Measurements from ENCODE around the gene SLAMF9. TPM values are rescaled to one million over a fixed set of nuclear protein-coding genes. Genes with fewer than 3 reads are reported as not detected.
A peak's percentile ranks its signal among the peaks of the same experiment; 100 is the strongest.

The SLAMF9 gene
- total RNA-seq, 1 donor from 2014 or later, result not detected

DNA sequence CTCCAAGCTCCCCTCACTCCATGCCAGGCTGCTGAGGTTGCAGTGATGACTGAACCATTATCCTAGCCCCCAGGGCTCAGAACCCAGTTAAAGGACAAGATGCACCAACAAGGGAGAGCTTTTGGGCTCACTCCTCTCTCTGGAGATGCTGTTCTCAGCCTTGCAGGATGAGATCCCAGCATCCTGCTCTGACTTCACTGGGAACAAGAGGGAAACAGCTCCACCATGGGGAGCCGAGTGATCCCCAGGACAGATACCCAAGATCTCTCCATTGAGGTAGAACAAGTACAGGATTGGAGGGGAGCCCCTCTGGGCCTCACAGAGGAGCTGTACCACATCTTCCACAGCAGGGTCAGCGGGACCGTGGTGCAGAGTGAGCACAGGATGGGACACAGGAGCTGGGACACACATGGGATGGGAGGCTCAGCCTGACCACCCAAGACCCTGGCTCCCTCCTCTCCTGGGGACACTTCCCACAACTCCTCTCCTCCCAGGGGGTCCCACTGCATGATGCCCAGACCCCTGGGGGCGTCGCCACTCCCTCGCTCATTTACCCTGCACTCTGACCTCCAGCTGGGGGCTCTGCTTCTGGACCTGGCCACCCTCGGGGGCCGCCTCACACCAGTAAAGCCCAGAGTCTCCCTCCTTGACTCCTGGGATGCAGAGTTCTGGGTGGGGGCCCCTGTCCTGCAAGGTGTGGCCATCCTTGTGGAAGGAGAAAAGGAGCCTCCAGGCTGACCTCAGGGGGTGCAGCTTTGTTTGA lies 18.6 kb upstream of the SLAMF9 start:
- Mint-ChIP-seq H3K27ac (no peak overlapping the region), H3K27me3 (ENCODE audit: insufficient read depth) (peaks cover 17% of the 10 kb centered on the region), H3K4me3 (no peak overlapping the region), H3K4me1 (ENCODE audit: low read depth) (no peaks in the 10 kb centered on the region), H3K9me3 (no peaks in the 10 kb centered on the region), H3K36me3 (ENCODE audit: low read depth) (no peaks in the 10 kb centered on the region)
- DNase-seq (ENCODE audit: low spot score), result no peak
- intact Hi-C loops (cut with micrococcal nuclease), result no loop called here

DNA sequence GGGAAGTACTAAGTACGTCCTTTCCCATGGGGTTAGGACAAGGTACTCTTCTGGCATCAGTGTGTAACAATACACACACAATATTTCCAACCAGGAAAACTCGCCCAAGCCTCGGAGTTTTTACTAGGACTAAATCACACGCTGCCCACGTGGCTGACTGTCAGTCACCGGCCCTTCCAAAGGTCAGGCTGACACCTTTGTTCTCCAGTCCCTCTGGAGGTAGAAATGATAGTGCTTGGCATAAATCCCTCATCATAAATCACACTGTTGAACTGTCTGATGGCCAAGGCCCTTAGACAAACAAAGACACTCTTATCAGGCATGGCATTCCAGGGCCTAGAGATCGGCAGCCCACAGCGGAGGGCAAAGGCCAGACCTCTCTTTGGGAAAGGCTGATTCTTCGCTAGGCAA lies 16.9 kb upstream of the SLAMF9 start:
- no peak for DNase-seq (ENCODE audit: low spot score)
- Mint-ChIP-seq H3K4me3 (no peak overlapping the region), H3K36me3 (ENCODE audit: low read depth) (no peaks in the 10 kb centered on the region), H3K4me1 (ENCODE audit: low read depth) (no peaks in the 10 kb centered on the region), H3K9me3 (no peaks in the 10 kb centered on the region), H3K27ac (no peak overlapping the region), H3K27me3 (ENCODE audit: insufficient read depth) (peaks cover 18% of the 10 kb centered on the region)
- intact Hi-C loops (cut with micrococcal nuclease), result no loop called here

GRCh38 chr1:159968901-159969300 lies 14.9 kb upstream of the SLAMF9 start:
- peaks cover 29% of the 10 kb centered on the region for H3K27me3 Mint-ChIP-seq (ENCODE audit: insufficient read depth)
- no peaks in the 10 kb centered on the region for H3K9me3 Mint-ChIP-seq
- no peaks in the 10 kb centered on the region for H3K36me3 Mint-ChIP-seq (ENCODE audit: low read depth)
- no peak for DNase-seq (ENCODE audit: low spot score)
- H3K4me3 Mint-ChIP-seq, result no peak overlapping the region
- H3K4me1 Mint-ChIP-seq (ENCODE audit: low read depth), result no peaks in the 10 kb centered on the region
- H3K27ac Mint-ChIP-seq, result no peak overlapping the region
- intact Hi-C loops (cut with micrococcal nuclease), result no loop called here

GRCh38 chr1:159965263-159965662 lies 11.2 kb upstream of the SLAMF9 start:
- no peak overlapping the region for H3K27ac Mint-ChIP-seq
- peaks cover 40% of the 10 kb centered on the region for H3K27me3 Mint-ChIP-seq (ENCODE audit: insufficient read depth)
- intact Hi-C loops (cut with micrococcal nuclease), result no loop called here
- no peak for DNase-seq (ENCODE audit: low spot score)
- H3K4me1 Mint-ChIP-seq (ENCODE audit: low read depth), result no peaks in the 10 kb centered on the region
- no peaks in the 10 kb centered on the region for H3K9me3 Mint-ChIP-seq
- H3K36me3 Mint-ChIP-seq (ENCODE audit: low read depth), result no peaks in the 10 kb centered on the region
- no peak overlapping the region for H3K4me3 Mint-ChIP-seq

- Mint-ChIP-seq H3K9me3 (no peaks in the 10 kb centered on the region), H3K4me3 (no peak overlapping the region), H3K27ac (no peak overlapping the region), H3K4me1 (ENCODE audit: low read depth) (peaks cover 4% of the 10 kb centered on the region), H3K36me3 (ENCODE audit: low read depth) (no peaks in the 10 kb centered on the region), H3K27me3 (ENCODE audit: insufficient read depth) (peaks cover 40% of the 10 kb centered on the region)
- no peak for DNase-seq (ENCODE audit: low spot score)
- intact Hi-C loops (cut with micrococcal nuclease), result no loop called here
Measured at GRCh38 chr1:159964144-159964543, 10.1 kb upstream of the SLAMF9 start.

DNA sequence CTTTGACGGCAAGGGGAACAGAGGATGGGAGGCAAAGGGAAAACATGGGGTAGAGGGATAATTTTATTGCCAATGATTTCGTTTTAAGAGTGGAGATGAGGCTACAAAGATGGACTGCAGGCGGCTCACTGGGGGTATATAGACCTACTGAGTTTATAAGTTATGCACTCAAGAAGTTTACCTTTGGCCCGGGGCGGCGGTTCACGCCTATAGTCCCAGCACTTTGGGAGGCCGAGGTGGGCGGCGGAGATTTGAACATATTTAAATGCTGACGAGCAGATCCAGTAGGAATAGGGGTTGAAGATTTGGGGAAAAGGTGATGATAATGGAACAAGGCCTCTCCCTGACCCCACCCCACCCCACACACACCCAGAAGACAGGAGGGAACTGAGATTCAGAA lies 8.1 kb upstream of the SLAMF9 start:
- Mint-ChIP-seq H3K27me3 (ENCODE audit: insufficient read depth) (peaks cover 32% of the 10 kb centered on the region), H3K9me3 (no peaks in the 10 kb centered on the region), H3K36me3 (ENCODE audit: low read depth) (no peaks in the 10 kb centered on the region), H3K27ac (no peak overlapping the region), H3K4me1 (ENCODE audit: low read depth) (peaks cover 10% of the 10 kb centered on the region), H3K4me3 (no peak overlapping the region)
- no peak for DNase-seq (ENCODE audit: low spot score)
- intact Hi-C loops (cut with micrococcal nuclease), result no loop called here

DNA sequence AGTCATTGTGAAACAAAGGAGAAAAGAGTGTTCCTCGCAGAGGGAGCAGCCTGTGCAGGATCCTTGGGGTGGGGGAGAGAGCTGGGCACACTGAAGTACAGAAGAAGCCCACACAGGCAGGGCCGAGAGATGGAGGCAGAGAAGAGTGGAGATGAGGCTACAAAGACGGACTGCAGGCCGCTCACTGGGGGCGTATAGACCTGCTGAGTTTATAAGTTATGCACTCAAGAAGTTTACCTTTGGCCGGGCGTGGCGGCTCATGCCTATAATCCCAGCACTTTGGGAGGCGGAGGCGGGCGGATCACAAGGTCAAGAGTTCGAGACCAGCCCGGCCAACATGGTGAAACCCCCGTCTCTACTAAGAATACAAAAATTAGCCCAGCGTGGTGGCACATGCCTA lies 7.6 kb upstream of the SLAMF9 start:
- intact Hi-C loops (cut with micrococcal nuclease), result no loop called here
- DNase-seq (ENCODE audit: low spot score), result no peak
- H3K9me3 Mint-ChIP-seq, result no peaks in the 10 kb centered on the region
- H3K27ac Mint-ChIP-seq, result no peak overlapping the region
- no peaks in the 10 kb centered on the region for H3K36me3 Mint-ChIP-seq (ENCODE audit: low read depth)
- peaks cover 10% of the 10 kb centered on the region for H3K4me1 Mint-ChIP-seq (ENCODE audit: low read depth)
- peaks cover 29% of the 10 kb centered on the region for H3K27me3 Mint-ChIP-seq (ENCODE audit: insufficient read depth)
- H3K4me3 Mint-ChIP-seq, result no peak overlapping the region

DNA sequence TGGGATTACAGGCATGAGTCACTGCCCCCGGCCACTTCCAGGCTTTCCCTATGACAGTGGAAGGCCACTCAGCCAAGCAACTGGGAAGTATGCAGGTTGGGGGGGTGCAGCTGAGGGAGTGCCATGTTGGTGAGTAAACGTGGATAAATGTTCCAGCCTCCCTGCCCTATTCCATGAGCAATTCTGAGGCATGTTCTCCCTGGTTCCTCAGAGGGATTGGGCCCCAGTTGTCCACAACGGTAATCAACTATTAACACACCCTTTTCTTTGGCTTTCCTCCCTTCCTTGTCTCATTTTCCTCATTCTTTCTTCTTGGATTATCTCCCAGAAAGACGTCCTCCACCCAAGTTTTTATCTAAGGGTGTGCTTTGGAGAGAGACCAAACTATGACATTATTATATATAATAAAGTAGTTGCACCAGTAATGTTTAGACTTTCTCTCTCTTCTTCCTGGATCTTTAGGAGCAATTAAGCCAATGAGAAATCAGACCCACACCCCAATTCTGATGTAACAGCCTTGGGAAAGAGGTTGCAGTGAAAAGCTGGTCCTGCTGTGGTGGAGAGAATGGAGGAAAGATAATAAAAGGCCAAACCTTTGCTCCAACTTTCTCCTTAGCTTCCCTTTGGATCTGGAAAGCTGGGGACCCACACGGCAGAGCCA lies 6.8 kb upstream of the SLAMF9 start:
- no peaks in the 10 kb centered on the region for H3K36me3 Mint-ChIP-seq (ENCODE audit: low read depth)
- H3K27me3 Mint-ChIP-seq (ENCODE audit: insufficient read depth), result peaks cover 24% of the 10 kb centered on the region
- no peak for DNase-seq (ENCODE audit: low spot score)
- intact Hi-C loops (cut with micrococcal nuclease), result no loop called here
- peaks cover 10% of the 10 kb centered on the region for H3K4me1 Mint-ChIP-seq (ENCODE audit: low read depth)
- H3K9me3 Mint-ChIP-seq, result no peaks in the 10 kb centered on the region
- H3K27ac Mint-ChIP-seq, result no peak overlapping the region
- H3K4me3 Mint-ChIP-seq, result no peak overlapping the region

- H3K36me3 Mint-ChIP-seq (ENCODE audit: low read depth), result no peaks in the 10 kb centered on the region
- peaks cover 10% of the 10 kb centered on the region for H3K4me1 Mint-ChIP-seq (ENCODE audit: low read depth)
- no peak for DNase-seq (ENCODE audit: low spot score)
- no peak overlapping the region for H3K4me3 Mint-ChIP-seq
- intact Hi-C loops (cut with micrococcal nuclease), result no loop called here
- H3K27me3 Mint-ChIP-seq (ENCODE audit: insufficient read depth), result peaks cover 15% of the 10 kb centered on the region
- H3K27ac Mint-ChIP-seq, result no peak overlapping the region
- H3K9me3 Mint-ChIP-seq, result no peaks in the 10 kb centered on the region
Measured at GRCh38 chr1:159959451-159959850, 5.4 kb upstream of the SLAMF9 start.

GRCh38 chr1:159958719-159959380 lies 4.8 kb upstream of the SLAMF9 start:
- Mint-ChIP-seq H3K4me3 (no peak overlapping the region), H3K9me3 (no peaks in the 10 kb centered on the region), H3K27ac (peak overlapping the region; percentile 49), H3K4me1 (ENCODE audit: low read depth) (peaks cover 10% of the 10 kb centered on the region), H3K36me3 (ENCODE audit: low read depth) (no peaks in the 10 kb centered on the region), H3K27me3 (ENCODE audit: insufficient read depth) (peaks cover 17% of the 10 kb centered on the region)
- DNase-seq (ENCODE audit: low spot score), result no peak
- intact Hi-C loops (cut with micrococcal nuclease), result no loop called here

GRCh38 chr1:159957824-159958268 lies 3.8 kb upstream of the SLAMF9 start:
- DNase-seq (ENCODE audit: low spot score), result no peak
- Mint-ChIP-seq H3K4me3 (no peak overlapping the region), H3K27me3 (ENCODE audit: insufficient read depth) (peaks cover 19% of the 10 kb centered on the region), H3K4me1 (ENCODE audit: low read depth) (peaks cover 10% of the 10 kb centered on the region), H3K36me3 (ENCODE audit: low read depth) (no peaks in the 10 kb centered on the region), H3K9me3 (no peaks in the 10 kb centered on the region), H3K27ac (no peak overlapping the region)
- intact Hi-C loops (cut with micrococcal nuclease), result no loop called here

- intact Hi-C loops (cut with micrococcal nuclease), result no loop called here
Measured at GRCh38 chr1:159955456-159955855, 1.4 kb upstream of the SLAMF9 start.

GRCh38 chr1:159952932-159953331 lies 1.1 kb downstream of the SLAMF9 start:
- no peak for DNase-seq (ENCODE audit: low spot score)
- Mint-ChIP-seq H3K27ac (no peak overlapping the region), H3K4me1 (ENCODE audit: low read depth) (no peaks in the 10 kb centered on the region), H3K9me3 (no peaks in the 10 kb centered on the region), H3K4me3 (no peak overlapping the region), H3K27me3 (ENCODE audit: insufficient read depth) (peaks cover 41% of the 10 kb centered on the region), H3K36me3 (ENCODE audit: low read depth) (no peaks in the 10 kb centered on the region)
- intact Hi-C loops (cut with micrococcal nuclease), result no loop called here

More at GRCh38 chr1:159955456-159955855, 1.4 kb upstream of the SLAMF9 start:
- peaks cover 10% of the 10 kb centered on the region for H3K4me1 Mint-ChIP-seq (ENCODE audit: low read depth)
- H3K4me3 Mint-ChIP-seq, result no peak overlapping the region
- DNase-seq (ENCODE audit: low spot score), result no peak
- H3K27me3 Mint-ChIP-seq (ENCODE audit: insufficient read depth), result peaks cover 31% of the 10 kb centered on the region
- H3K9me3 Mint-ChIP-seq, result no peaks in the 10 kb centered on the region
- H3K36me3 Mint-ChIP-seq (ENCODE audit: low read depth), result no peaks in the 10 kb centered on the region
- H3K27ac Mint-ChIP-seq, result no peak overlapping the region
